HEK293 (cell line): ENCODE measurements around the gene RXFP1.

ENCODE experiments used
- CTCF ChIA-PET: fragments of 350-600 bp; formaldehyde crosslinking; extraction: SDS; loops from one replicate; lab custom pipeline; 2021; ENCODE audit warnings: antibody characterized with exemption; lab: Yijun Ruan, JAX
- POLR2A ChIA-PET: fragments of 300-600 bp; formaldehyde crosslinking; extraction: SDS; loops from one replicate; lab custom pipeline; 2020; ENCODE audit warnings: antibody characterized with exemption, inconsistent platforms; lab: Yijun Ruan, JAX
- H3K27ac ChIP-seq: fragments of 200-500 bp; sonication (Bioruptor generic); 2 replicates; pipeline ENCODE4 v1.5.1; 2014; ENCODE audit warnings: low read depth, low read length, control low read depth, inconsistent platforms; ENCODE audit errors: extremely low read depth
- H3K36me3 ChIP-seq, 2 experiments: fragments of 200-500 bp in 1 of 2; sonication (Bioruptor generic) in 1 of 2; 1 replicate in 1 of 2; 2 replicates in 1 of 2; pipeline ENCODE4 v1.5.1; 2014 to 2017; ENCODE audit warnings: inconsistent platforms in 2 of 2, low read length in 2 of 2; ENCODE audit not compliant: control insufficient read depth in 2 of 2, insufficient read depth in 1 of 2
- H3K4me1 ChIP-seq: fragments of 200-500 bp; sonication (Bioruptor generic); 2 replicates; pipeline ENCODE4 v1.5.1; 2014; ENCODE audit warnings: mild to moderate bottlenecking, low read length, inconsistent platforms; ENCODE audit not compliant: control insufficient read depth, insufficient read depth
- H3K4me3 ChIP-seq: 2 replicates; pipeline ENCODE4 v1.5.1; 2011; ENCODE audit warnings: low read depth, mild to moderate bottlenecking, control low read depth, low read length, moderate library complexity
- H3K9me3 ChIP-seq: fragments of 200-500 bp; sonication (Bioruptor generic); 2 replicates; pipeline ENCODE4 v1.5.1; 2014; ENCODE audit warnings: low read depth, low read length, inconsistent platforms; ENCODE audit not compliant: control insufficient read depth, insufficient read depth
- BCL11B ChIP-seq: fragments of 450-650 bp; formaldehyde crosslinking; IDR thresholded peaks from 2 replicates; pipeline ENCODE4 v1.5.1; 2016; ENCODE audit warnings: low read depth, missing biosample characterization, missing genetic modification characterization
- HIC1 ChIP-seq: fragments of 450-650 bp; formaldehyde crosslinking; IDR thresholded peaks from 2 replicates; pipeline ENCODE4 v1.5.1; 2016; ENCODE audit warnings: missing biosample characterization, missing genetic modification characterization
- HOXC10 ChIP-seq: sonication (generic); formaldehyde crosslinking; IDR thresholded peaks from 2 replicates; pipeline ENCODE4 v1.8.1; 2023; ENCODE audit warnings: mild to moderate bottlenecking, missing genetic modification reagents
- KLF9 ChIP-seq: fragments of 450-650 bp; formaldehyde crosslinking; IDR thresholded peaks from 2 replicates; pipeline ENCODE4 v1.5.1; 2016; ENCODE audit warnings: missing biosample characterization, missing genetic modification characterization, low read depth
- MYNN ChIP-seq: fragments of 450-650 bp; formaldehyde crosslinking; IDR thresholded peaks from 2 replicates; pipeline ENCODE4 v1.5.1; 2016; ENCODE audit warnings: missing biosample characterization, missing genetic modification characterization, borderline replicate concordance
- PRDM6 ChIP-seq: fragments of 450-650 bp; formaldehyde crosslinking; IDR thresholded peaks from 2 replicates; pipeline ENCODE4 v1.5.1; 2017; ENCODE audit warnings: missing biosample characterization, missing genetic modification characterization
- ZBTB21 ChIP-seq: fragments of 450-650 bp; formaldehyde crosslinking; IDR thresholded peaks from 2 replicates; pipeline ENCODE4 v1.5.1; 2017; ENCODE audit warnings: missing biosample characterization, missing genetic modification characterization
- ZNF133 ChIP-seq: fragments of 450-650 bp; formaldehyde crosslinking; IDR thresholded peaks from 2 replicates; pipeline ENCODE4 v1.5.1; 2016; ENCODE audit warnings: missing biosample characterization, missing genetic modification characterization
- ZNF202 ChIP-seq: fragments of 450-650 bp; formaldehyde crosslinking; IDR thresholded peaks from 2 replicates; pipeline ENCODE4 v1.5.1; 2016; ENCODE audit warnings: missing biosample characterization, missing genetic modification characterization, borderline replicate concordance
- ZNF37A ChIP-seq: fragments of 450-650 bp; IDR thresholded peaks from 2 replicates; pipeline ENCODE4 v1.5.1; 2018; ENCODE audit warnings: missing biosample characterization, missing genetic modification characterization
- ZNF416 ChIP-seq: fragments of 450-650 bp; formaldehyde crosslinking; IDR thresholded peaks from 2 replicates; pipeline ENCODE4 v1.5.1; 2016; ENCODE audit warnings: missing biosample characterization, missing genetic modification characterization
- ZNF530 ChIP-seq: fragments of 450-650 bp; formaldehyde crosslinking; IDR thresholded peaks from 2 replicates; pipeline ENCODE4 v1.5.1; 2016; ENCODE audit warnings: low read depth, missing biosample characterization, missing genetic modification characterization
- ZNF548 ChIP-seq: fragments of 450-650 bp; formaldehyde crosslinking; IDR thresholded peaks from 2 replicates; pipeline ENCODE4 v1.5.1; 2016; ENCODE audit warnings: missing biosample characterization, missing genetic modification characterization
- ZNF580 ChIP-seq: fragments of 450-650 bp; formaldehyde crosslinking; IDR thresholded peaks from 2 replicates; pipeline ENCODE4 v1.5.1; 2016; ENCODE audit warnings: missing biosample characterization, missing genetic modification characterization
- ZNF747 ChIP-seq: fragments of 450-650 bp; formaldehyde crosslinking; IDR thresholded peaks from 2 replicates; pipeline ENCODE4 v1.5.1; 2016; ENCODE audit warnings: missing biosample characterization, missing genetic modification characterization
- ZNF843 ChIP-seq: fragments of 450-650 bp; formaldehyde crosslinking; IDR thresholded peaks from 2 replicates; pipeline ENCODE4 v1.5.1; 2016; ENCODE audit warnings: missing biosample characterization, missing genetic modification characterization
- ZSCAN23 ChIP-seq: fragments of 450-650 bp; formaldehyde crosslinking; IDR thresholded peaks from 2 replicates; pipeline ENCODE4 v1.5.1; 2016; ENCODE audit warnings: missing biosample characterization, missing genetic modification characterization
- TF ChIP-seq, protein P1 (sequence below): fragments of 450-650 bp; formaldehyde crosslinking; IDR thresholded peaks from 2 replicates; pipeline ENCODE4 v1.5.1; 2017; ENCODE audit warnings: missing biosample characterization, mild to moderate bottlenecking, missing genetic modification characterization, moderate library complexity
- TF ChIP-seq, protein P2 (sequence below): fragments of 450-650 bp; formaldehyde crosslinking; IDR thresholded peaks from 2 replicates; pipeline ENCODE4 v1.5.1; 2017; ENCODE audit warnings: missing biosample characterization, missing genetic modification characterization

RXFP1 gene

GRCh38 chr4:158519226-158519625, 2.5 kb upstream of the RXFP1 start:
- H3K9me3 ChIP-seq = no peaks in the 10 kb centered on the region
- H3K4me1 ChIP-seq = no peaks in the 10 kb centered on the region
- ChIA-PET POLR2A (no interaction called here), CTCF (interaction anchor here (0.7 kb wide), 1 partner anchor 292 kb away, joined by 3 read pairs; no protein-coding TSS in a partner anchor)
- H3K27ac ChIP-seq = no peak overlapping the region
- TF ChIP-seq, protein P1, sequence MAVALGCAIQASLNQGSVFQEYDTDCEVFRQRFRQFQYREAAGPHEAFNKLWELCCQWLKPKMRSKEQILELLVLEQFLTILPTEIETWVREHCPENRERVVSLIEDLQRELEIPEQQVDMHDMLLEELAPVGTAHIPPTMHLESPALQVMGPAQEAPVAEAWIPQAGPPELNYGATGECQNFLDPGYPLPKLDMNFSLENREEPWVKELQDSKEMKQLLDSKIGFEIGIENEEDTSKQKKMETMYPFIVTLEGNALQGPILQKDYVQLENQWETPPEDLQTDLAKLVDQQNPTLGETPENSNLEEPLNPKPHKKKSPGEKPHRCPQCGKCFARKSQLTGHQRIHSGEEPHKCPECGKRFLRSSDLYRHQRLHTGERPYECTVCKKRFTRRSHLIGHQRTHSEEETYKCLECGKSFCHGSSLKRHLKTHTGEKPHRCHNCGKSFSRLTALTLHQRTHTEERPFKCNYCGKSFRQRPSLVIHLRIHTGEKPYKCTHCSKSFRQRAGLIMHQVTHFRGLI = no peak
- no peak for TF ChIP-seq HIC1 (tag by site-specific recombination)
- TF ChIP-seq KLF9 (tag by site-specific recombination) = no peak
- no peak for TF ChIP-seq ZBTB21
- no peak for TF ChIP-seq ZNF843
- no peak for TF ChIP-seq ZNF747 (tag by site-specific recombination)
- no peak for TF ChIP-seq PRDM6
- no peak for TF ChIP-seq ZNF580 (tag by site-specific recombination)
- TF ChIP-seq ZNF530 (tag by site-specific recombination) = no peak
- no peak for TF ChIP-seq ZNF548 (tag by site-specific recombination)
- no peak for TF ChIP-seq ZNF37A (tag by site-specific recombination)
- TF ChIP-seq, protein P2, sequence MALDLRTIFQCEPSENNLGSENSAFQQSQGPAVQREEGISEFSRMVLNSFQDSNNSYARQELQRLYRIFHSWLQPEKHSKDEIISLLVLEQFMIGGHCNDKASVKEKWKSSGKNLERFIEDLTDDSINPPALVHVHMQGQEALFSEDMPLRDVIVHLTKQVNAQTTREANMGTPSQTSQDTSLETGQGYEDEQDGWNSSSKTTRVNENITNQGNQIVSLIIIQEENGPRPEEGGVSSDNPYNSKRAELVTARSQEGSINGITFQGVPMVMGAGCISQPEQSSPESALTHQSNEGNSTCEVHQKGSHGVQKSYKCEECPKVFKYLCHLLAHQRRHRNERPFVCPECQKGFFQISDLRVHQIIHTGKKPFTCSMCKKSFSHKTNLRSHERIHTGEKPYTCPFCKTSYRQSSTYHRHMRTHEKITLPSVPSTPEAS = no peak
- TF ChIP-seq BCL11B (tag by site-specific recombination) = no peak
- TF ChIP-seq ZNF202 (tag by site-specific recombination) = no peak
- TF ChIP-seq ZNF416 = no peak
- H3K36me3 ChIP-seq = no peaks in the 10 kb centered on the region
- no peak overlapping the region for H3K4me3 ChIP-seq

DNA sequence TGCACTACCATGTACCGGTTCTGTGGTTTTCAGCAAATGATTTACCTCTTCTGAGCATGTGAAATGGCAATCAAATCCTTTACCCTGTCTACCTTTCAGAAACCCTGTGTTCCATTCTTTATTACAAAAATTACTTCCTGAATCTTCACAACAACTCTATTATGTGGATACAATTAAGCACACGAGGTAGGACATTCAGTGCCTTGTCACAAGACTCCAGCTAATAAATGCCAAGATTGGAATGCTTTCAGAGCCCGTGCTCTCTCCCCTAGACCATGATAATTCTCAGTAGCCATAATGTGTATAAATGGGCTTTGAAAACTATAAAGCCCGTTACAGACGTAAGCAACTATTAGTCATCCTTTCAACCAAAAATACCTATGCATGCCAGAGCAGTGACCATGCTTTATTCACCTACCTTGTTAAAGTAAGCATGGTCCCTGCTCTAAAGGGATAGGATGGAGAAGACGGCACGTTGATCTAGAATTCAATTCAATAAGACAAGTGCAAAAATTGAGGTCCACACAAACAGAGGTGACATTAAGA, 2.4 kb downstream of the RXFP1 start:
- ChIA-PET POLR2A (no interaction called here), CTCF (no interaction called here)
- no peaks in the 10 kb centered on the region for H3K9me3 ChIP-seq
- H3K4me1 ChIP-seq = no peaks in the 10 kb centered on the region
- H3K27ac ChIP-seq = no peak overlapping the region
- H3K4me3 ChIP-seq = no peak overlapping the region
- no peak for TF ChIP-seq HOXC10 (CRISPR knock-in tag)
- no peak for TF ChIP-seq ZSCAN23 (tag by site-specific recombination)
- no peak for TF ChIP-seq ZNF133 (tag by site-specific recombination)
- TF ChIP-seq MYNN = no peak
- TF ChIP-seq ZNF202 (tag by site-specific recombination) = no peak
- TF ChIP-seq ZBTB21 = no peak
- no peaks in the 10 kb centered on the region for H3K36me3 ChIP-seq
